ENCODE data around the gene FAM81A. TPM values are rescaled to one million over a fixed set of nuclear protein-coding genes. Genes with fewer than 3 reads are reported as not detected.

The FAM81A gene
- total and polyA plus RNA-seq, 2 donors, result 0.42 to 1.2 TPM

DNA sequence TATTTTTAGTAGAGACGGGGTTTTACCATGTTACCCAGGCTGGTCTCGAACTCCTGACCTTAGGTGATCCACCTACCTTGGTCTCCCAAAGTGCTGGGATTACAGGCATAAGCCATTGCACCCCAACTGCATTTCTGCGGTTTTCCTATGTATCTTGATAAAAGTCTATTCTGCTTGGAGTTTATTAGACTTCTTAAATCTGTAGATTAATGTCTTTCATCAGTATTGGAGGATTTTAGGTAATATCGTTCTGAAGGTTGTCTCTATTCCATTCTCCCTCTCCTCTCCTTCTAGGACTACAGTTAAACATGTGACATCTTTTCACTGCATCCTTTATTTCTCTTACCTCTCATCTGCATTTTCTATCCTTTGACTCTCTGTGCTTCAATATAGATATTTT lies 127.3 kb downstream of the FAM81A start:
- Histone ChIP-seq H3K36me3 (ENCODE audit: control insufficient read depth in 2 of 2, insufficient read depth in 2 of 2, low read length in 1 of 2) (no peaks in the 10 kb centered on the region), H3K4me3 (ENCODE audit: low read length in 2 of 2) (no peak overlapping the region), H3K9me3 (ENCODE audit: control insufficient read depth in 2 of 2, insufficient read depth in 1 of 2, low read length in 1 of 2) (no peaks in the 10 kb centered on the region), H3K27me3 (ENCODE audit: control insufficient read depth in 2 of 2, insufficient read depth in 1 of 2, low read length in 1 of 2) (no peaks in the 10 kb centered on the region), H3K27ac (ENCODE audit: low read depth in 1 of 2, low read length in 1 of 2) (no peak overlapping the region), H3K4me1 (ENCODE audit: control insufficient read depth in 2 of 2, insufficient read depth in 2 of 2, low read length in 2 of 2) (no peaks in the 10 kb centered on the region)
- no peak for DNase-seq (ENCODE audit: low read depth in 6 of 9, low spot score in 9 of 9)
- WGBS, result 72% methylated on average over 4 of the region's 4 CpGs

DNA sequence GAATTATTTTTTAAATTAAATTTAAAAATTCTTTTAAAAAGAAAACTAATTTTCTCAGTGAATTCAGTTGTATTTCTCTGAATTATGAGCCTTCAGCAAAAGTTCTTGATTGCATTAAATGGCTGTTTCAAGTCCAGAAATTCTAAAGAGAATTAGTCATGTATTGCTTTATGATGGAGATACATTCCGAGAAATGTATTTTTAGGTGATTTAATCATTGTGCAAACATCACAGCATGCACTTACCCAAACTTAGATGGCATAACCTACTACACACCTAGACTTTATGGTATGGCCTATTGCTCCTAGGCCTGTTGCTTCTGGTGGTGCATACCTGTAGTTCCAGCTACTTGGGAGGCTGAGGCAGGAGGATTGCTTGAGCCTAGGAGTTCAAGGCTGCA lies 129.3 kb downstream of the FAM81A start:
- no peaks in the 10 kb centered on the region for H3K9me3 ChIP-seq (ENCODE audit: control insufficient read depth in 2 of 2, insufficient read depth in 1 of 2, low read length in 1 of 2)
- 100% methylated on average over 1 of the region's 1 CpG for WGBS
- no peaks in the 10 kb centered on the region for H3K36me3 ChIP-seq (ENCODE audit: control insufficient read depth in 2 of 2, insufficient read depth in 2 of 2, low read length in 1 of 2)
- H3K27me3 ChIP-seq (ENCODE audit: control insufficient read depth in 2 of 2, insufficient read depth in 1 of 2, low read length in 1 of 2), result no peaks in the 10 kb centered on the region
- no peaks in the 10 kb centered on the region for H3K4me1 ChIP-seq (ENCODE audit: control insufficient read depth in 2 of 2, insufficient read depth in 2 of 2, low read length in 2 of 2)
- DNase-seq (ENCODE audit: low read depth in 6 of 9, low spot score in 9 of 9), result no peak
- H3K27ac ChIP-seq (ENCODE audit: low read depth in 1 of 2, low read length in 1 of 2), result no peak overlapping the region
- H3K4me3 ChIP-seq (ENCODE audit: low read length in 2 of 2), result no peak overlapping the region

DNA sequence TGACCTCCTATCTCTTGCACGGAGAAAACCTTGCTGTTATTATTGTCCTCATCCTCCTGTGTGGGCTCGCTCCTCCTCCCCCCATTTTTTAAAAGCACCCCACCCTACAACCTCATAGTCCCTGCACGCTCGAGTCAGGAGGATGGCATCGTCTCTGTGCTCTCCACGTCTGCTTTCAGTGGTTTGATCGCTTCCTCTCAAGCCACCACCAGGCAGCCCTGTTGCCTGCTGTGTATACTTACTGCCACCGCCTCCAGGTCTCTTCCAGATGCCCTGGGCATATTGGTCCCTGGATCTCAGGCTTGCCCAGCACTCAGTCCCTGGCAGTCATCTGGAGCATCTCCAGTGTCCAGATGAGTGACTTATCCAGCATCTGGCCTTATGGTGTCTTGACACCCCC lies 131.5 kb downstream of the FAM81A start:
- DNase-seq (ENCODE audit: low read depth in 6 of 9, low spot score in 9 of 9), result no peak
- Histone ChIP-seq H3K9me3 (ENCODE audit: control insufficient read depth in 2 of 2, insufficient read depth in 1 of 2, low read length in 1 of 2) (no peaks in the 10 kb centered on the region), H3K4me3 (ENCODE audit: low read length in 2 of 2) (no peak overlapping the region), H3K36me3 (ENCODE audit: control insufficient read depth in 2 of 2, insufficient read depth in 2 of 2, low read length in 1 of 2) (no peaks in the 10 kb centered on the region), H3K4me1 (ENCODE audit: control insufficient read depth in 2 of 2, insufficient read depth in 2 of 2, low read length in 2 of 2) (no peaks in the 10 kb centered on the region), H3K27me3 (ENCODE audit: control insufficient read depth in 2 of 2, insufficient read depth in 1 of 2, low read length in 1 of 2) (no peaks in the 10 kb centered on the region), H3K27ac (ENCODE audit: low read depth in 1 of 2, low read length in 1 of 2) (no peak overlapping the region)
- 75% methylated on average over 8 of the region's 8 CpGs for WGBS

DNA sequence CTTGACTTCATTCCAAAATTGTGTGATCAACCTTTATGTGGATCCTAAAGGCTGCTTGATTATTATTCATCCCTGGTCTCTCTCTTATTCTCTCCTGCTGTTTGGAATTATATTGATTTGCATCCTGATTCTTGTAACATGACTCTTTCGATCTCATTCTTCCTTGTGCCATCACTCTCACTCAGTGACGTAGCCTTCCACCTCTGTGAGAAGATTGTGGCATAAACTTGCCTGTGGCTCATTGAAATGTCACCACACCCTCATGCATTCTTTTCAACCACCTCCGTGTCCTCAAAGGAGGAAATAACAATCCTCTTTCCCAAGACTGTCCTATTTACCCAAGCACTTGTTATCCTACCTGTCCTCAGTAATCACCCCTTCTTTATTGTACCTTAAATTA lies 132.3 kb downstream of the FAM81A start:
- no peak overlapping the region for H3K4me3 ChIP-seq (ENCODE audit: low read length in 2 of 2)
- no peaks in the 10 kb centered on the region for H3K36me3 ChIP-seq (ENCODE audit: control insufficient read depth in 2 of 2, insufficient read depth in 2 of 2, low read length in 1 of 2)

DNA sequence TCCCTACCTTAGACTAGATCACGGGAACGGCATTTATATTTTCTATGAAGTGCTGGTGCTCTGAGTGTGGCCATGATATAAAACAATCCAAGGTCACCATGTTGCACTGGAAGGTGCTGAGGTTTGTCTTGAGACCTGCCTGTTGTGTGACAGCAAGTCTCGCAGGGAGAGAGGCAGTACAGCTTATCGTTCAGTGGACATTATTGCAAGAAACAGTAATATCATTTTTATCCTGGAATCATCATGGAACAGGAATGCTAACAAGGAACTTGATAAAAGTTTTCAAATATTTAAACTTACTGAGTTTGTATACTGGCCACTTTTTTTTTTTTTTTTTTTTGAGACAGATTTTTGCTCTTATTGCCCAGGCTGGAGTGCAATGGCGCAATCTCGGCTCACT lies 133.6 kb downstream of the FAM81A start:
- Histone ChIP-seq H3K9me3 (ENCODE audit: control insufficient read depth in 2 of 2, insufficient read depth in 1 of 2, low read length in 1 of 2) (no peaks in the 10 kb centered on the region), H3K36me3 (ENCODE audit: control insufficient read depth in 2 of 2, insufficient read depth in 2 of 2, low read length in 1 of 2) (no peaks in the 10 kb centered on the region), H3K27me3 (ENCODE audit: control insufficient read depth in 2 of 2, insufficient read depth in 1 of 2, low read length in 1 of 2) (no peaks in the 10 kb centered on the region), H3K4me1 (ENCODE audit: control insufficient read depth in 2 of 2, insufficient read depth in 2 of 2, low read length in 2 of 2) (no peaks in the 10 kb centered on the region), H3K4me3 (ENCODE audit: low read length in 2 of 2) (no peak overlapping the region), H3K27ac (ENCODE audit: low read depth in 1 of 2, low read length in 1 of 2) (no peak overlapping the region)
- 97% methylated on average over 6 of the region's 6 CpGs for WGBS
- DNase-seq (ENCODE audit: low read depth in 6 of 9, low spot score in 9 of 9), result no peak

More for the DNA sequence above, 132.3 kb downstream of the FAM81A start:
- no peak overlapping the region for H3K27ac ChIP-seq (ENCODE audit: low read depth in 1 of 2, low read length in 1 of 2)
- WGBS, result 96% methylated on average over 3 of the region's 3 CpGs
- no peaks in the 10 kb centered on the region for H3K9me3 ChIP-seq (ENCODE audit: control insufficient read depth in 2 of 2, insufficient read depth in 1 of 2, low read length in 1 of 2)
- no peaks in the 10 kb centered on the region for H3K4me1 ChIP-seq (ENCODE audit: control insufficient read depth in 2 of 2, insufficient read depth in 2 of 2, low read length in 2 of 2)
- H3K27me3 ChIP-seq (ENCODE audit: control insufficient read depth in 2 of 2, insufficient read depth in 1 of 2, low read length in 1 of 2), result no peaks in the 10 kb centered on the region
- DNase-seq (ENCODE audit: low read depth in 6 of 9, low spot score in 9 of 9), result no peak

Other genes starting within 250 kb of the FAM81A start
- not detected for gene LDHAL6B, start 231.3 kb upstream of the FAM81A start, total RNA-seq
- not detected for gene LDHAL6B, start 231.3 kb upstream of the FAM81A start, polyA plus RNA-seq
- gene MYO1E, start 65.3 kb upstream of the FAM81A start, total RNA-seq, result 15.5 TPM
- gene MYO1E, start 65.3 kb upstream of the FAM81A start, polyA plus RNA-seq, result 59.8 TPM
- 1.1 TPM for gene GCNT3, start 173.6 kb downstream of the FAM81A start, total RNA-seq
- gene GCNT3, start 173.6 kb downstream of the FAM81A start, polyA plus RNA-seq, result 2.4 TPM
- gene GTF2A2, start 219.3 kb downstream of the FAM81A start, total RNA-seq, result 90.2 TPM
- 150 TPM for gene GTF2A2, start 219.3 kb downstream of the FAM81A start, polyA plus RNA-seq